ENCODE results near the gene RHO.

DNA sequence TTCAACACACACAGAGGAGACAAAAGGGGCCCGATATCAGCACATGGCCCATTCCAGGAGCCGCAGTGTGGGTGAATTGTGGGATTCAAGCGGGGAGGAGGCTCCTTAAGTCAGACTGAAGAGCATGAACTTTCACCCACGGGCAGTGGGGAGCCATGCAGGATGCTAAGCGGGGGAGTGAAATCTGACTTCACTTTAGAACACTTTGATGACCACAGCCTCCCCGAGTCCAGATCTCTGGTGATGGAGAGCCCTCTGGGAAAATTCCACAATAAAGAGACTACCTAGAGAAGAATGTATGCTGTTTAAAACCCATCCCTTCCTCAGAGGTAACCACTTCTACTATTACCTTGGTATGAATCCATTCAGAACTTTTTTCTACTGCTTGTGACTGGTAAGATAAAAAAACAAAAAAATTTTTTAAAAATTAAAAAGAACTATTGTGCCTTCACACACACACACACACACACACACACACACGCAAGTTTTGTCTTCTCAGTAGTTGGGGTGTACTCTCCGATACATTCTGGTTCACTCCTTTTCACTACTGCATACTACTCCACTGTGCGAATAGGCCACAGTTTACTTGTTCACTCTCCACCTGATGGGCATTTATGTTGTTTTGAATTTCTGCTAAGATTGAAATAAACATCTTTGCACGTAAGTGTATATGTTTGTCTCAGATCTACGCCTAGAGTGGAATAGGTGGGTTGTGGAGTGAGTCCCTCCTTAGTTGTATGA is 12.5 kb downstream of the RHO start:
- no peak for TF ChIP-seq EZH2phosphoT487 (conservative IDR thresholded peaks at IDR 0.05; ENCODE audit: low read length)
- TF ChIP-seq, protein P1, sequence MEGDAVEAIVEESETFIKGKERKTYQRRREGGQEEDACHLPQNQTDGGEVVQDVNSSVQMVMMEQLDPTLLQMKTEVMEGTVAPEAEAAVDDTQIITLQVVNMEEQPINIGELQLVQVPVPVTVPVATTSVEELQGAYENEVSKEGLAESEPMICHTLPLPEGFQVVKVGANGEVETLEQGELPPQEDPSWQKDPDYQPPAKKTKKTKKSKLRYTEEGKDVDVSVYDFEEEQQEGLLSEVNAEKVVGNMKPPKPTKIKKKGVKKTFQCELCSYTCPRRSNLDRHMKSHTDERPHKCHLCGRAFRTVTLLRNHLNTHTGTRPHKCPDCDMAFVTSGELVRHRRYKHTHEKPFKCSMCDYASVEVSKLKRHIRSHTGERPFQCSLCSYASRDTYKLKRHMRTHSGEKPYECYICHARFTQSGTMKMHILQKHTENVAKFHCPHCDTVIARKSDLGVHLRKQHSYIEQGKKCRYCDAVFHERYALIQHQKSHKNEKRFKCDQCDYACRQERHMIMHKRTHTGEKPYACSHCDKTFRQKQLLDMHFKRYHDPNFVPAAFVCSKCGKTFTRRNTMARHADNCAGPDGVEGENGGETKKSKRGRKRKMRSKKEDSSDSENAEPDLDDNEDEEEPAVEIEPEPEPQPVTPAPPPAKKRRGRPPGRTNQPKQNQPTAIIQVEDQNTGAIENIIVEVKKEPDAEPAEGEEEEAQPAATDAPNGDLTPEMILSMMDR (IDR thresholded peaks at IDR 0.05; ENCODE audit: insufficient read depth, low read length, poor library complexity, severe bottlenecking), result no peak
